ENCODE data around the gene RNF151. TPM values are rescaled to one million over a fixed set of nuclear protein-coding genes. Genes with fewer than 3 reads are reported as not detected.

Gene RNF151
- total RNA-seq, 1 donor from 2014 or later = not detected

DNA sequence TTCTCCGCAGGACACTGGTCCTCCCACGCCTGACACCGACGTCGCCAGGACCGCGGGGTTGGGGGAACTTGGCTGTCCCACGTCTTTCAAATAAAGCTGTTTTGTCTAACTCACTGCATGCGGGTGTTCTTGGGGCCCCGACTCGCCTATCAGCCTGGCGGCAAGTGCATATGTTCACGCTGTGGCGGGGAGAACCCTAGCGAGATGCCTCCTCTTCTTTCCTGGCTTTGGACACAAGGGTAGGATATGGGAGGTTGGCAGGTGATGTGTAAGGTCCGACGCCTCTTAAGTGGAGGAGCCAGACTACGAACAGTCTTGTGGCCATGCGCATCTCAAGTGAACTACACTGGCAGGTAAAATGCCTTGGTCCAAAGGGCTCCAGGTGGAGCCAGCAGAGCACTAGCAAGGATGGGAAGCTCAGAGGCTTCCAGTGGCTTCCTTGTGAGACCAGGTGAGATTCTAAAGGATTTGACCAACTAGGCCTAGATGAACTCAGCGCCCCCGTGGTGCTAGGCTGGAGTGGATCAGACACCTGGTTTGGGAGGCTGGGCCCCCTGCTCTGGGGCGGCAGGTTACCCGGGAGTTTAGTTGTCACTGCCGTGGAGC, 1.2 kb upstream of the RNF151 start:
- Histone ChIP-seq H3K9ac (ENCODE audit: low read length) (peak overlapping the region; percentile 92), H4K20me1 (ENCODE audit: insufficient read depth, low read length) (peaks cover 46% of the 10 kb centered on the region), H3K27ac (ENCODE audit: low read depth, low read length) (peak overlapping the region; percentile 96), H3K4me3 (ENCODE audit: insufficient read depth, low read depth, low read length) (peak overlapping the region; percentile 91), H3K36me3 (ENCODE audit: insufficient read depth, low read length) (peaks cover 9% of the 10 kb centered on the region), H3K4me2 (ENCODE audit: low read length) (peak overlapping the region; percentile 99), H2AFZ (ENCODE audit: low read depth, low read length) (peak overlapping the region; percentile 70), H3K27me3 (ENCODE audit: insufficient read depth, low read length) (no peaks in the 10 kb centered on the region), H3K9me3 (ENCODE audit: insufficient read depth, low read depth, low read length) (no peaks in the 10 kb centered on the region), H3K4me1 (ENCODE audit: insufficient read depth, low read length) (peaks cover 33% of the 10 kb centered on the region), H3K79me2 (ENCODE audit: insufficient read depth, low read length) (peaks cover 63% of the 10 kb centered on the region)
- no peak for TF ChIP-seq EZH2 (IDR thresholded peaks at IDR 0.05; ENCODE audit: insufficient read depth, low read length)
- TF ChIP-seq, protein P1, sequence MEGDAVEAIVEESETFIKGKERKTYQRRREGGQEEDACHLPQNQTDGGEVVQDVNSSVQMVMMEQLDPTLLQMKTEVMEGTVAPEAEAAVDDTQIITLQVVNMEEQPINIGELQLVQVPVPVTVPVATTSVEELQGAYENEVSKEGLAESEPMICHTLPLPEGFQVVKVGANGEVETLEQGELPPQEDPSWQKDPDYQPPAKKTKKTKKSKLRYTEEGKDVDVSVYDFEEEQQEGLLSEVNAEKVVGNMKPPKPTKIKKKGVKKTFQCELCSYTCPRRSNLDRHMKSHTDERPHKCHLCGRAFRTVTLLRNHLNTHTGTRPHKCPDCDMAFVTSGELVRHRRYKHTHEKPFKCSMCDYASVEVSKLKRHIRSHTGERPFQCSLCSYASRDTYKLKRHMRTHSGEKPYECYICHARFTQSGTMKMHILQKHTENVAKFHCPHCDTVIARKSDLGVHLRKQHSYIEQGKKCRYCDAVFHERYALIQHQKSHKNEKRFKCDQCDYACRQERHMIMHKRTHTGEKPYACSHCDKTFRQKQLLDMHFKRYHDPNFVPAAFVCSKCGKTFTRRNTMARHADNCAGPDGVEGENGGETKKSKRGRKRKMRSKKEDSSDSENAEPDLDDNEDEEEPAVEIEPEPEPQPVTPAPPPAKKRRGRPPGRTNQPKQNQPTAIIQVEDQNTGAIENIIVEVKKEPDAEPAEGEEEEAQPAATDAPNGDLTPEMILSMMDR (IDR thresholded peaks at IDR 0.05; ENCODE audit: insufficient read depth, low read depth, low read length) = no peak
- peaks cover 20% of the 10 kb centered on the region for H3K36me3 Mint-ChIP-seq (ENCODE audit: low read depth, unreplicated experiment)
- FAIRE-seq (no peak), DNase-seq (ENCODE audit: low read depth) (no peak)
- peak overlapping the region; percentile 97 for H3K4me3 Mint-ChIP-seq (ENCODE audit: unreplicated experiment)
- H3K27me3 Mint-ChIP-seq (ENCODE audit: low read depth, unreplicated experiment) = no peaks in the 10 kb centered on the region
- peaks cover 20% of the 10 kb centered on the region for H3K4me1 Mint-ChIP-seq (ENCODE audit: low read depth, unreplicated experiment)
- H3K9me3 Mint-ChIP-seq (ENCODE audit: unreplicated experiment) = no peaks in the 10 kb centered on the region
- peak overlapping the region; percentile 95 for H3K27ac Mint-ChIP-seq (ENCODE audit: unreplicated experiment)

DNA sequence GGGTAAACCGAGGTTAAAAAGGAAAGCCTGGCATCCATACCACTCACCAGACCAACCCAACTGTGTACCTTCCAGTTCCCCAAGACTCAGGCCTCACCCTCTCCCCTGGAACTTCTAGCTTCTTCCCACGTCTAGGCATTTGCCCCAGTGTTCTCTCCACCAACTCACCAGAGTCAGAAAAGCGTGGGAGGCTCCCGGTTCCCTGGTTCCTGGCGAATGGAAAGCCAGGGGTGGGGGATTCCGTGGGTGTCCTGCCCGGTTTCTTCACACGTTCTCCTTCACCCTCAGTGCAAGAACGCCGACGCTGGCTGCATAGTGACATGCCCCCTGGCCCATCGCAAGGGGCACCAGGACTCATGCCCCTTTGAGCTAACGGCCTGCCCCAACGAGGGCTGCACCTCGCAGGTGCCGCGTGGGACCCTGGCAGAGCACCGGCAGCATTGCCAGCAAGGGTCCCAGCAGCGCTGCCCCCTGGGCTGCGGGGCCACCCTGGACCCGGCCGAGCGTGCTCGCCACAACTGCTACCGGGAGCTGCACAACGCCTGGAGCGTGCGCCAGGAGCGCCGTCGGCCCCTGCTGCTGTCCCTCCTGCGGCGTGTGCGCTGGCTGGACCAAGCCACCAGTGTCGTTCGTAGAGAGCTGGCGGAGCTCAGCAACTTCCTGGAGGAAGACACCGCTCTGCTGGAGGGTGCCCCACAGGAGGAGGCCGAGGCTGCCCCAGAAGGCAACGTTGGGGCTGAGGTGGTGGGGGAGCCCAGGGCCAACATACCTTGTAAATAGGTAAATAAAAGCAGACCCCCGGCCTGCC, 1.7 kb downstream of the RNF151 start:
- H3K4me3 ChIP-seq (ENCODE audit: insufficient read depth, low read depth, low read length) = no peak overlapping the region
- peaks cover 5% of the 10 kb centered on the region for H3K36me3 ChIP-seq (ENCODE audit: insufficient read depth, low read length)
- no peaks in the 10 kb centered on the region for H3K27me3 Mint-ChIP-seq (ENCODE audit: low read depth, unreplicated experiment)
- no peak for FAIRE-seq
- H3K9me3 Mint-ChIP-seq (ENCODE audit: unreplicated experiment) = no peaks in the 10 kb centered on the region
- no peak for DNase-seq (ENCODE audit: low read depth)
- no peak overlapping the region for H3K27ac Mint-ChIP-seq (ENCODE audit: unreplicated experiment)
- H2AFZ ChIP-seq (ENCODE audit: low read depth, low read length) = no peak overlapping the region
- peaks cover 17% of the 10 kb centered on the region for H3K4me1 Mint-ChIP-seq (ENCODE audit: low read depth, unreplicated experiment)
- peaks cover 24% of the 10 kb centered on the region for H4K20me1 ChIP-seq (ENCODE audit: insufficient read depth, low read length)
- H3K4me1 ChIP-seq (ENCODE audit: insufficient read depth, low read length) = peaks cover 24% of the 10 kb centered on the region
- no peaks in the 10 kb centered on the region for H3K9me3 ChIP-seq (ENCODE audit: insufficient read depth, low read depth, low read length)
- no peaks in the 10 kb centered on the region for H3K27me3 ChIP-seq (ENCODE audit: insufficient read depth, low read length)
- H3K9ac ChIP-seq (ENCODE audit: low read length) = no peak overlapping the region
- H3K36me3 Mint-ChIP-seq (ENCODE audit: low read depth, unreplicated experiment) = peaks cover 10% of the 10 kb centered on the region
- peak overlapping the region; percentile 45 for H3K4me3 Mint-ChIP-seq (ENCODE audit: unreplicated experiment)
- H3K79me2 ChIP-seq (ENCODE audit: insufficient read depth, low read length) = peaks cover 55% of the 10 kb centered on the region
- H3K4me2 ChIP-seq (ENCODE audit: low read length) = no peak overlapping the region
- TF ChIP-seq EZH2 (IDR thresholded peaks at IDR 0.05; ENCODE audit: insufficient read depth, low read length) = no peak
- TF ChIP-seq, protein P1 (IDR thresholded peaks at IDR 0.05; ENCODE audit: insufficient read depth, low read depth, low read length) = no peak
- no peak overlapping the region for H3K27ac ChIP-seq (ENCODE audit: low read depth, low read length)

Data from astrocyte (in vitro differentiated cells and primary cell).